ENCODE results near the gene MGST2. TPM values are rescaled to one million over a fixed set of nuclear protein-coding genes. Genes with fewer than 3 reads are reported as not detected.
A peak's percentile ranks its signal among the peaks of the same experiment; 100 is the strongest.

Gene MGST2
- total and polyA plus RNA-seq, 9 donors = 42.5 to 58.4 (median 45.6) TPM

DNA sequence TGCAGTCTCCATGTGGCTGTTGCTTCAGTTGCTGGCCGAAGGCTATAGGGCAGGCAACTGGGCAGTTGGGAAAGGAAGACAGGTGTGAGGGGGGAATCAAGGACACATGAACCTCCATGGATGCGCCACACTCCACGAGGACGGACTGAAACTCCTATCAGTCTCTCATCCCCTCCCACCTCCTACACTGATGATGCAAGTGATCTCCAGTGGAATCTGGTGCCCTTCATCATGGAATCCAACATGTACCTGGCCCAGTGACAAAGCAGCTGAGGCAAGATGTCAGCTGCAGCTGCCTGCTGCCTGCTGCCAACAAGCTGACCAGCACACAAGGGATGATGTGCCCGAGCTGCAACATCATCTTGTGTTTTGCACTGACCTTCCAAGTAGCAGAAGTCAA lies 26.0 kb upstream of the MGST2 start:
- Histone ChIP-seq H3K9me3 (replicated peaks; ENCODE audit: control insufficient read depth, low read depth, low read length) (peaks cover 16% of the 10 kb centered on the region), H3K4me1 (ENCODE audit: control insufficient read depth, insufficient read depth, low read length) (no peaks in the 10 kb centered on the region), H3K27me3 (ENCODE audit: control insufficient read depth, insufficient read depth, low read length) (no peaks in the 10 kb centered on the region), H3K36me3 (ENCODE audit: control insufficient read depth, insufficient read depth, low read length) (no peaks in the 10 kb centered on the region), H3K4me3 (ENCODE audit: low read length) (no peak overlapping the region), H3K27ac (ENCODE audit: low read length) (no peak overlapping the region)
- peak; percentile 58 for DNase-seq
- WGBS (ENCODE audit: insufficient coverage) = 80% methylated on average over 1 of the region's 5 CpGs

DNA sequence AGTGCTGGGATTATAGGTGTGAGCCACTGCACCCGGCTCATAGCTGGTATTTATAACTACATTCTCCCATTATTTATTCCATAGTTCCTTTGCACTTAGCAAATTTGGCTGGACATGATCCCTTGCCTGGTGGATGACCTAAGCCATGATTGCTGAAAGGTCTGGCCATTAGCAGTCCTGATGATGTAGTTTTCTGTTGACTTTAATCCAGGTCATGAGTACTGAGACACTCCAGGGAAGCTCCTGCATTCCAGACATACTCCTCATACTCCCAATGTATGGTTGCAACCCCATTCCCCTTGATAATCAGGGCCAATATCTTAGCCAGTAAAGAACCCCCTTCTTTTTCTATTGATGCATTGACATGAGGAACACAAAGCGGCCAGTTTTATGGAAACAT lies 24.4 kb upstream of the MGST2 start:
- Histone ChIP-seq H3K36me3 (ENCODE audit: control insufficient read depth, insufficient read depth, low read length) (no peaks in the 10 kb centered on the region), H3K27me3 (ENCODE audit: control insufficient read depth, insufficient read depth, low read length) (no peaks in the 10 kb centered on the region), H3K9me3 (replicated peaks; ENCODE audit: control insufficient read depth, low read depth, low read length) (peaks cover 16% of the 10 kb centered on the region), H3K4me3 (ENCODE audit: low read length) (no peak overlapping the region), H3K27ac (ENCODE audit: low read length) (no peak overlapping the region), H3K4me1 (ENCODE audit: control insufficient read depth, insufficient read depth, low read length) (no peaks in the 10 kb centered on the region)
- 56% methylated on average over 1 of the region's 2 CpGs for WGBS (ENCODE audit: insufficient coverage)
- no peak for DNase-seq

DNA sequence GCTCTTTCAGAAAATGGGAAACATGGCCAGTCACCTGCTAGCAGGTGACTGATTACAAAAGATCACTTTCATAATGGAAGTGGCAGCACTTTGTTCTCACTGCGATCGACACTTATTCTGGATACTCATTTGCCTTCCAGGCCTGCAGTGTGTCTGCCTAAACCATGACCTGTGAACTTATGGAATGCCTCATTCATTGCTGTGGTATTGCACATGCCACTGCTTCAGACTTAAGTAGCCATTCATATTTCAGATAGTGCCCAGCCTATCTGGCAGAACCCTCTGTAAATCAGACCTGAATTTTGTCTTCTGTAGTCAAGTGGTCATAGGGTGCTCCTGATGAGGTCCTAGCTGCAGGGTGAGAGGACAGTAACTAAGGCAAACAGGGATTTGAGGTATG lies 23.3 kb upstream of the MGST2 start:
- peaks cover 16% of the 10 kb centered on the region for H3K9me3 ChIP-seq (replicated peaks; ENCODE audit: control insufficient read depth, low read depth, low read length)
- 52% methylated on average over 2 of the region's 2 CpGs for WGBS (ENCODE audit: insufficient coverage)

DNA sequence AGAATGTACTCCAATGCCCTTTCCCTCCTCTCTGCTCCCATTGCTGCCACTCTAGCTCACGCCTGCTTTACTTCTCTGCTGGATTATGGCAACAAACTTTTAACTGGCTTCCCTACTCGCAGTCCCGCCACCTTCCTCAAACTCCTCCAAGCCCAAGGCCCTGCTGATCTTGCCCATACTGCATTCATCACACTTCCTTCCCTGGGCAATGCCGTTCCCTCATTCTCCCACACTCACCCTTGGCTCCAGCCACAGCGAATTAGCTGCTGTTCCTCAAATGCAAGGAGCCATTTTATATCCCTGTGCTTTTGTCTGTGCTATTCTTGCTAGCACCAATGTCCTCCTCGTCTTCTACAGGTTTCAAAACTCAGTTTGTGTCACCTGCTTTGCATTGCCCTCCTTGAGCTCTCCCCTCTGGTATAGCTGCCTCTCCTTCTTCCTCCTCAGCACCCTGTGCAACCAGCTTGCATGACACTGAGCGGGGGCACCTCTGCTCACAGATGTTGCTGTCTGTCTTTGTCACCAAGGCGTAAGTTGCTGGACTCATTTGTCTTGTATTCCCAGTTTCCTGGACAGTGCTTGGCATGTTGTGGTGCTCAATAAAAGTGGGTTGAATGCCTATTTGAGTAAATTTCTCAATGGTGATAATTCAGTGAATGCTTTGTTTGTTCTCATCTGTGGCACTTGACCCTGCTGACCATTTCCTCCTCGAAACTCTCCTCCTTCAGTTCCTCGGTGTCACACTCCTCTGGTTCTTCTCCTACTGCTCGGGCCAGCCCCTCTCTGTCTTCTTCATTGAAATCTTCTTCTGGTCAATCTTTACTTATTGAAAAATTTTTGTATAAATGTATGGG lies 22.4 kb upstream of the MGST2 start:
- DNase-seq = no peak
- WGBS (ENCODE audit: insufficient coverage) = 76% methylated on average over 7 of the region's 11 CpGs
- H3K36me3 ChIP-seq (ENCODE audit: control insufficient read depth, insufficient read depth, low read length) = no peaks in the 10 kb centered on the region

More for the DNA sequence above, 23.3 kb upstream of the MGST2 start:
- Histone ChIP-seq H3K36me3 (ENCODE audit: control insufficient read depth, insufficient read depth, low read length) (no peaks in the 10 kb centered on the region), H3K4me1 (ENCODE audit: control insufficient read depth, insufficient read depth, low read length) (no peaks in the 10 kb centered on the region), H3K27ac (ENCODE audit: low read length) (no peak overlapping the region), H3K27me3 (ENCODE audit: control insufficient read depth, insufficient read depth, low read length) (no peaks in the 10 kb centered on the region), H3K4me3 (ENCODE audit: low read length) (no peak overlapping the region)
- DNase-seq = no peak

DNA sequence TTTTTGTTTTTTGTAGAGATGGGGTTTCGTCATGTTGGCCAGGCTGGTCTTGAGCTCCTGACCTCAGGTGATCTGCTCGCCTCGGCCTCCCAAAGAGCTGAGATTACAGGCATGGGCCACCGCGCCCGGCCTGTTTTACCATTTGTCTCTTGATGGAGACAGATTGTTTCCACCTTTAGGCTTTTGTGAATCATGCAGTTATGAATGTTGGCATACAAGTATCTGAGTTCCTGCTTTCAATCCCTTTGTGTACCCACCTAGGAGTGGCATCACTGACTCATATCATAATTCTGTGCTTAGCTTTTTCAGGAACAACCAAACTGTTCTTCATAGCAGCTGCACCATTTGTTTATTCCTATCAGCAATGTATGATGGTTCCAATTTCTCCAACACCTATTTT lies 20.2 kb upstream of the MGST2 start:
- no CpG with 5 or more reads among the region's 6 CpGs for WGBS (ENCODE audit: insufficient coverage)
- DNase-seq = no peak
- Histone ChIP-seq H3K4me3 (ENCODE audit: low read length) (no peak overlapping the region), H3K27ac (ENCODE audit: low read length) (no peak overlapping the region), H3K27me3 (ENCODE audit: control insufficient read depth, insufficient read depth, low read length) (no peaks in the 10 kb centered on the region), H3K36me3 (ENCODE audit: control insufficient read depth, insufficient read depth, low read length) (no peaks in the 10 kb centered on the region), H3K4me1 (ENCODE audit: control insufficient read depth, insufficient read depth, low read length) (no peaks in the 10 kb centered on the region), H3K9me3 (replicated peaks; ENCODE audit: control insufficient read depth, low read depth, low read length) (no peaks in the 10 kb centered on the region)

More for the DNA sequence above, 22.4 kb upstream of the MGST2 start:
- Histone ChIP-seq H3K27ac (ENCODE audit: low read length) (no peak overlapping the region), H3K9me3 (replicated peaks; ENCODE audit: control insufficient read depth, low read depth, low read length) (peaks cover 13% of the 10 kb centered on the region), H3K4me1 (ENCODE audit: control insufficient read depth, insufficient read depth, low read length) (no peaks in the 10 kb centered on the region), H3K4me3 (ENCODE audit: low read length) (no peak overlapping the region), H3K27me3 (ENCODE audit: control insufficient read depth, insufficient read depth, low read length) (no peaks in the 10 kb centered on the region)

DNA sequence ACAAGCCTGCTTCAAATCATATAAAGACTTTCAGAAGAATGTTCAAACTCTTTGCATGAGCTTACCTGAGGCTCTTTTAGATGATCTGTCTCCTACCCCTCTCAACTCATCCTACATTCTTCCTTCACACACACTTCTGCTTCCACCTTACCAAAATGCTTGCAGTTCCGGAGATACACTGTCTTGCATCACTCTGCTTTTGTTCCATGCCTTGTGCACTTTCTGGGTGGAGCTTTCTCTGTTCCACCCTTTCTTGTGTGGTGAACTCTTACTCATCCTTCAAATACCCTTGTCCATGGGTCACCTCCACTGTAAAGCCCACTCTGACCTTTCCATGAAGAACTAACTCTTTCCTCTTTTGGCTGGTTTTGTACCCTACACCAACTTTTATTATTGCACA lies 18.4 kb upstream of the MGST2 start:
- H3K9me3 ChIP-seq (replicated peaks; ENCODE audit: control insufficient read depth, low read depth, low read length) = no peaks in the 10 kb centered on the region
- H3K27ac ChIP-seq (ENCODE audit: low read length) = no peak overlapping the region
- no peaks in the 10 kb centered on the region for H3K27me3 ChIP-seq (ENCODE audit: control insufficient read depth, insufficient read depth, low read length)
- H3K4me3 ChIP-seq (ENCODE audit: low read length) = no peak overlapping the region
- no peaks in the 10 kb centered on the region for H3K36me3 ChIP-seq (ENCODE audit: control insufficient read depth, insufficient read depth, low read length)
- DNase-seq = no peak
- peaks cover 2% of the 10 kb centered on the region for H3K4me1 ChIP-seq (ENCODE audit: control insufficient read depth, insufficient read depth, low read length)
- 85% methylated on average over 1 of the region's 1 CpG for WGBS (ENCODE audit: insufficient coverage)

DNA sequence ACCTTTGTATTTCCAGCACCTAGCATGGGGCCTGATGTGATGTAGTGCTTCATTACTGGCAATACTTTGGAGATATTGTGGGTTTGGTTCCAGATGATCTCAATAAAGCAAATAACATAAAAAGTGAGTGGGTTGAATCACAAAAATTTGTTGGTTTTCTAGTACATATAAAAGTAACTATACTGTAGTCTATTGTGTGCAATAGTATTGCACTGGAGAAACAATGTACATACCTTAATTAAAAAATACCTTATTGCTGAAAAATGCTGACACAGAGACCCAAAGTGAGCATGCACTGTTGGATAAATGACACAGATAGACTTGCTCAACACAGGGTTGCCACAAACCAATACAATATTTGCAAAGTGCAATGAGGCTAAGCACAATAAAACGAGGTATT lies 17.7 kb upstream of the MGST2 start:
- 40% methylated on average over 1 of the region's 1 CpG for WGBS (ENCODE audit: insufficient coverage)
- no peaks in the 10 kb centered on the region for H3K27me3 ChIP-seq (ENCODE audit: control insufficient read depth, insufficient read depth, low read length)
- no peaks in the 10 kb centered on the region for H3K9me3 ChIP-seq (replicated peaks; ENCODE audit: control insufficient read depth, low read depth, low read length)
- H3K4me1 ChIP-seq (ENCODE audit: control insufficient read depth, insufficient read depth, low read length) = peaks cover 2% of the 10 kb centered on the region
- H3K4me3 ChIP-seq (ENCODE audit: low read length) = no peak overlapping the region
- no peak overlapping the region for H3K27ac ChIP-seq (ENCODE audit: low read length)
- no peaks in the 10 kb centered on the region for H3K36me3 ChIP-seq (ENCODE audit: control insufficient read depth, insufficient read depth, low read length)
- DNase-seq = no peak

DNA sequence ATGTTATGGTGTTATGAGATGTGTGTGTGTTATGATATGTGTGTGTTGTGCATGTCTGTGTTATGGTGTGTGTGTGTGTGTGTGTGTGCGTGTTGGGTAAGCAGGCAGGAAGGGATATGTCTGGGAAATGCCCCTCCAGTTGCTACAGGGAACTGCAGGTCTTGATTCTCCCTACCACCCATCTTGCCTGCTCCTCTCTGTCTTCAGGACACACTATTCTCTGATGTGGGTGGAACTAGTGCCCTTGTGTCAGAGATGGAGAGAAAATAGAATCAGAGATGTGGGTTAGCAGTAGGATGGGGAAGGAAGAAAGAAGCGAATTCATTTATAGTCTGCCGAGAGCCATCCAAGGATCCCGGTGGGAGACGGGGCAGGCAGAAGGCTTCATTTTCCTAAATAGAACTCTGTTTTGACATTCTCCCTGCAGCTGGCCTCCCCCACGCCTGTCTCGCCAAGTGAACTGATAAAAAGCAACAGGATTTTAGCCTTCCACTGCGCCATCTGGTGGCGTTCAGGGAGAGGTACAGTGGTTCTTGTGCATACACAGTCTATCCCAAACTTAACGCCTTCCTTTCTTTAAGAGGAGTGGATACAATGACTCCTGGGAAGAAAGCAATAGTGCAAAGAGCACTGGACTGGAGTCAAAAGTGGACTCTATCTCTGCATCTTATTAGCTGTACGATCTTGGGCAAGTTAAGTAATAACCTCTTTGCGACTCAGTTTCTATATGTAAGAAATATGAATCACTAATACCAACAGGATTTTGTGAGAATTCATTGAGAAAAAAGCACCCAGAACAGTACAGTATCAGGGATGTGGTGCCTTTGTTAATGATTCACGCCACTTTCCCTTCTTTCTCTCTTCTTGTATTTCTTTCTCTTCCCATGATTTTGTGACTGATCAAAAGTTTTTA lies 14.1 kb upstream of the MGST2 start:
- H3K4me1 ChIP-seq (ENCODE audit: control insufficient read depth, insufficient read depth, low read length) = peaks cover 7% of the 10 kb centered on the region
- H3K27ac ChIP-seq (ENCODE audit: low read length) = no peak overlapping the region
- no peaks in the 10 kb centered on the region for H3K27me3 ChIP-seq (ENCODE audit: control insufficient read depth, insufficient read depth, low read length)
- DNase-seq = peak; percentile 94
- H3K4me3 ChIP-seq (ENCODE audit: low read length) = no peak overlapping the region
- H3K9me3 ChIP-seq (replicated peaks; ENCODE audit: control insufficient read depth, low read depth, low read length) = no peaks in the 10 kb centered on the region
- no peaks in the 10 kb centered on the region for H3K36me3 ChIP-seq (ENCODE audit: control insufficient read depth, insufficient read depth, low read length)
- 0% methylated on average over 2 of the region's 13 CpGs for WGBS (ENCODE audit: insufficient coverage)

DNA sequence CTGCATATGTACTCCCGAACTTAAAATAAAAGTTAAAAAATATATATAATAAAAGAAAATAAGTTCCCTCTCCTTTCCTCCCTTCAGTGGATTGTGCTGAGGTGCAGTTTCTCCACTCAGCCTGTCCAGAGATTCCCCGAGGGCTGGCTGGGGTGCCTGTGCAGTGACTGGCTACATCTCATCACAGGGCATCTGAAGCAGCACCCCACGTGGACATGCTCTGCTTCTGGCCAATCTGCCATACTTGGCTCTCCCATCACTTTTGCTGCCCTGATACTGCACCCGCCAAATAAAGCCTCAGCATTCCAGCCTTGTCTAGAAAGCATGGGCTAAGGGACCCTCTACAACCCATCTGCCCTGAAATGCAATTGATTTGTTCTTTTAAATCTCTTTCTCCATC lies 11.1 kb upstream of the MGST2 start:
- no peaks in the 10 kb centered on the region for H3K27me3 ChIP-seq (ENCODE audit: control insufficient read depth, insufficient read depth, low read length)
- 72% methylated on average over 3 of the region's 4 CpGs for WGBS (ENCODE audit: insufficient coverage)
- no peaks in the 10 kb centered on the region for H3K9me3 ChIP-seq (replicated peaks; ENCODE audit: control insufficient read depth, low read depth, low read length)
- peaks cover 10% of the 10 kb centered on the region for H3K4me1 ChIP-seq (ENCODE audit: control insufficient read depth, insufficient read depth, low read length)
- no peak for DNase-seq
- no peak overlapping the region for H3K4me3 ChIP-seq (ENCODE audit: low read length)
- no peak overlapping the region for H3K27ac ChIP-seq (ENCODE audit: low read length)
- H3K36me3 ChIP-seq (ENCODE audit: control insufficient read depth, insufficient read depth, low read length) = no peaks in the 10 kb centered on the region

DNA sequence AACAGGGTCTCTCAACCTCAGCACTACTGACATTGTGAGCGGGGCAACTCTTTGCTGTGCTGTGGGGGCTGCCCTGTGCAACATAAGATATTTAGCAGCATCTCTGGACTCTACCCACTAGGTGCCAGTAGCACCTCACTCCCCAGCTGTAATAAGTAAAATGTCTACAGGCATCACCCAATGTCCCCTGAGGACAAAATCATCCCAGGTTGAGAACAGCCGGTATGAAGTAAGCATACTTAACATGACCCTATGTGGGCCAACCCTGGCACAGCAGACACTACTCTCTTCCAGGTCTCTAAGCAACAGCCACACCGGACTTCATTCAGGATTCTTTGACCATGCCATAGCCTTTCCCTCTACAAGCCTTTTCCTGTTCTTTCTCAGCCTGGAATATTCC lies 10.5 kb upstream of the MGST2 start:
- WGBS (ENCODE audit: insufficient coverage) = 46% methylated on average over 3 of the region's 3 CpGs
- Histone ChIP-seq H3K27ac (ENCODE audit: low read length) (no peak overlapping the region), H3K27me3 (ENCODE audit: control insufficient read depth, insufficient read depth, low read length) (no peaks in the 10 kb centered on the region), H3K4me3 (ENCODE audit: low read length) (no peak overlapping the region), H3K9me3 (replicated peaks; ENCODE audit: control insufficient read depth, low read depth, low read length) (no peaks in the 10 kb centered on the region), H3K4me1 (ENCODE audit: control insufficient read depth, insufficient read depth, low read length) (peaks cover 13% of the 10 kb centered on the region), H3K36me3 (ENCODE audit: control insufficient read depth, insufficient read depth, low read length) (no peaks in the 10 kb centered on the region)
- DNase-seq = peak; percentile 32

All from muscle of leg (tissue), 11 donors.